HG02852 (cell line): ENCODE measurements around the gene SNCA.

Source experiments
- ATAC-seq: cut with Tn5 transposase; IDR thresholded peaks from one replicate; pipeline ENCODE4 v1.9.1; 2021; ENCODE audit warnings: mild to moderate bottlenecking, moderate library complexity; ENCODE audit not compliant: unreplicated experiment

SNCA gene

GRCh38 chr4:89712827-89713226 is 124.1 kb downstream of the SNCA start:
- ATAC-seq: no peak

GRCh38 chr4:89712141-89712540 is 124.8 kb downstream of the SNCA start:
- ATAC-seq: no peak

GRCh38 chr4:89708903-89709421 is 128.0 kb downstream of the SNCA start:
- no peak for ATAC-seq

- ATAC-seq: no peak
Measured at GRCh38 chr4:89707467-89707866, 129.5 kb downstream of the SNCA start.

- no peak for ATAC-seq
Measured at GRCh38 chr4:89704651-89705395, 132.1 kb downstream of the SNCA start.

- no peak for ATAC-seq
Measured at GRCh38 chr4:89703829-89704590, 133.0 kb downstream of the SNCA start.

GRCh38 chr4:89700766-89701423 is 136.1 kb downstream of the SNCA start:
- no peak for ATAC-seq

- no peak for ATAC-seq
Measured at GRCh38 chr4:89685690-89686089, 151.3 kb downstream of the SNCA start.

GRCh38 chr4:89685277-89685676 is 151.7 kb downstream of the SNCA start:
- no peak for ATAC-seq

GRCh38 chr4:89684536-89684935 is 152.4 kb downstream of the SNCA start:
- no peak for ATAC-seq

GRCh38 chr4:89682808-89683207 is 154.2 kb downstream of the SNCA start:
- no peak for ATAC-seq

- no peak for ATAC-seq
Measured at GRCh38 chr4:89681671-89682070, 155.3 kb downstream of the SNCA start.

GRCh38 chr4:89681219-89681618 is 155.7 kb downstream of the SNCA start:
- ATAC-seq: no peak

GRCh38 chr4:89674876-89675459 is 162.0 kb downstream of the SNCA start:
- no peak for ATAC-seq
